ENCODE data around the gene SENP8.

DNA sequence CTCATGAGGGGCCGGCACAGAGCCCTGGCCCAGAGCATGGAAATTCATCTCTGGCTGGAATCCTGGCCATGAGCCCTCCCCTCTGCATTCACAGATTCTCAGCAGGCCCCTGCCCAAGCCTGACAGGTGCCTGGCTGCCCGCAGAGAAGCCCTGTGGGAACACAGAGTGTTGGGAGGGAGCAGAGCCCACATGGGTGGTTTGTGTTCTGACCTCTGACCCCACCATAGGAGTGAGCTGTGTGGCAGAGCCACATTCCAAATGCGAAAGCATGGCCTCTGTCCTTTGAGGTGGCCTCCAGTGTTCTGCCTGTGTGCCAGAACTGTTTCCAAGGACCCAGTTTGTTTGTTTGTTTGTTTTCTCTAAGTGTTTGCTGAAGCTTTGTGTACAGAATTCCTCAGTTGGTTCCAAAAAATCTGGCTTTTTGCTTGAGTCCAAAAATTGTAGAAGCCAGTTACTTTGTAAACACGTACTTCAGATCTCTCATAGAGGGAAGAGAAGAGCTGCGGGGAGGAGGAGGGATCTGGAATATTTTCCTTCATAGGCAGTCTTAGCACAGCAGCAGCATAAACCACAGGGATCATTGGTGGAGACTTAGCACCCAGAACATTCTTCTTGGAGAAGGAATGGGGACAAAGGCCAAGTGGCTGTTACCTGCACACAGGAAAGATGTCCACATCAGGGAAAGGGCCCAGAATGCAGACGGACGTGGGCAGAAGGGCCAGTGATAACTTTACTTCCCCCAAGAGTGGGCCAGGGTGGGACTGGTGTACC lies 43.3 kb downstream of the SENP8 start:
- TF ChIP-seq, protein P1, sequence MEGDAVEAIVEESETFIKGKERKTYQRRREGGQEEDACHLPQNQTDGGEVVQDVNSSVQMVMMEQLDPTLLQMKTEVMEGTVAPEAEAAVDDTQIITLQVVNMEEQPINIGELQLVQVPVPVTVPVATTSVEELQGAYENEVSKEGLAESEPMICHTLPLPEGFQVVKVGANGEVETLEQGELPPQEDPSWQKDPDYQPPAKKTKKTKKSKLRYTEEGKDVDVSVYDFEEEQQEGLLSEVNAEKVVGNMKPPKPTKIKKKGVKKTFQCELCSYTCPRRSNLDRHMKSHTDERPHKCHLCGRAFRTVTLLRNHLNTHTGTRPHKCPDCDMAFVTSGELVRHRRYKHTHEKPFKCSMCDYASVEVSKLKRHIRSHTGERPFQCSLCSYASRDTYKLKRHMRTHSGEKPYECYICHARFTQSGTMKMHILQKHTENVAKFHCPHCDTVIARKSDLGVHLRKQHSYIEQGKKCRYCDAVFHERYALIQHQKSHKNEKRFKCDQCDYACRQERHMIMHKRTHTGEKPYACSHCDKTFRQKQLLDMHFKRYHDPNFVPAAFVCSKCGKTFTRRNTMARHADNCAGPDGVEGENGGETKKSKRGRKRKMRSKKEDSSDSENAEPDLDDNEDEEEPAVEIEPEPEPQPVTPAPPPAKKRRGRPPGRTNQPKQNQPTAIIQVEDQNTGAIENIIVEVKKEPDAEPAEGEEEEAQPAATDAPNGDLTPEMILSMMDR (IDR thresholded peaks at IDR 0.05; ENCODE audit: low read depth, low read length), result no peak
- no peak for TF ChIP-seq EZH2phosphoT487 (IDR thresholded peaks at IDR 0.05; ENCODE audit: low read depth)
